Measurements from ENCODE around the gene RPE.

The RPE gene

GRCh38 chr2:210022824-210023223 lies 20.4 kb downstream of the RPE start:
- TF ChIP-seq, protein P1, sequence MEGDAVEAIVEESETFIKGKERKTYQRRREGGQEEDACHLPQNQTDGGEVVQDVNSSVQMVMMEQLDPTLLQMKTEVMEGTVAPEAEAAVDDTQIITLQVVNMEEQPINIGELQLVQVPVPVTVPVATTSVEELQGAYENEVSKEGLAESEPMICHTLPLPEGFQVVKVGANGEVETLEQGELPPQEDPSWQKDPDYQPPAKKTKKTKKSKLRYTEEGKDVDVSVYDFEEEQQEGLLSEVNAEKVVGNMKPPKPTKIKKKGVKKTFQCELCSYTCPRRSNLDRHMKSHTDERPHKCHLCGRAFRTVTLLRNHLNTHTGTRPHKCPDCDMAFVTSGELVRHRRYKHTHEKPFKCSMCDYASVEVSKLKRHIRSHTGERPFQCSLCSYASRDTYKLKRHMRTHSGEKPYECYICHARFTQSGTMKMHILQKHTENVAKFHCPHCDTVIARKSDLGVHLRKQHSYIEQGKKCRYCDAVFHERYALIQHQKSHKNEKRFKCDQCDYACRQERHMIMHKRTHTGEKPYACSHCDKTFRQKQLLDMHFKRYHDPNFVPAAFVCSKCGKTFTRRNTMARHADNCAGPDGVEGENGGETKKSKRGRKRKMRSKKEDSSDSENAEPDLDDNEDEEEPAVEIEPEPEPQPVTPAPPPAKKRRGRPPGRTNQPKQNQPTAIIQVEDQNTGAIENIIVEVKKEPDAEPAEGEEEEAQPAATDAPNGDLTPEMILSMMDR (IDR thresholded peaks at IDR 0.05; ENCODE audit: insufficient read depth, missing control alignments), result no peak
- FAIRE-seq, result no peak

GRCh38 chr2:210027608-210028007 lies 25.2 kb downstream of the RPE start:
- TF ChIP-seq, protein P1 (IDR thresholded peaks at IDR 0.05; ENCODE audit: insufficient read depth, missing control alignments), result no peak
- no peak for DNase-seq (ENCODE audit: insufficient read length, low spot score)
- FAIRE-seq, result no peak

More at GRCh38 chr2:210022824-210023223, 20.4 kb downstream of the RPE start:
- DNase-seq (ENCODE audit: insufficient read length, low spot score), result no peak

GRCh38 chr2:210028178-210028577 lies 25.7 kb downstream of the RPE start:
- TF ChIP-seq, protein P1 (IDR thresholded peaks at IDR 0.05; ENCODE audit: insufficient read depth, missing control alignments), result no peak
- FAIRE-seq (no peak), DNase-seq (ENCODE audit: insufficient read length, low spot score) (no peak)

GRCh38 chr2:210034087-210034683 lies 31.7 kb downstream of the RPE start:
- TF ChIP-seq, protein P1 (IDR thresholded peaks at IDR 0.05; ENCODE audit: insufficient read depth, missing control alignments), result no peak
- FAIRE-seq, result no peak
- no peak for DNase-seq (ENCODE audit: insufficient read length, low spot score)

DNA sequence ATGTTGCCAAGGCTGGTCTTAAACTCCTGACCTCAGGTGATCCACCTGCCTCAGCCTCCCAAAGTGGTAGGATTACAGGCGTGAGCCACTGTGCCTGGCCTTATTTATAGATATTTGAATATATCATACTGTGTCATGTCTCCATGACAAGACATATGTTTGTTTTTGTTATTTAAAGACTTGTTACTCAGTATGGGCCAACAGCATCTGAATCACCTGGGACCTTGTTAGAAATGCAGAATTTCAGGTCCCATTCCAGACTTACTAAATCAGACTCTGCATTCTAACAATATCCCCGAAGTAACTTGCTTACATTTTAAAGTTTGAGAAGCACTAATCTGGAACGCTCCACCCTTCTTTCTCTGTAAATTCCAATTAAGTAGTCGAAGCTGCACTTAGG lies 33.2 kb downstream of the RPE start:
- no peak for DNase-seq (ENCODE audit: insufficient read length, low spot score)
- FAIRE-seq, result no peak

GRCh38 chr2:210038078-210038477 lies 35.6 kb downstream of the RPE start:
- FAIRE-seq (no peak), DNase-seq (ENCODE audit: insufficient read length, low spot score) (no peak)
- TF ChIP-seq, protein P1 (IDR thresholded peaks at IDR 0.05; ENCODE audit: insufficient read depth, missing control alignments), result no peak

More for the DNA sequence above, 33.2 kb downstream of the RPE start:
- TF ChIP-seq, protein P1 (IDR thresholded peaks at IDR 0.05; ENCODE audit: insufficient read depth, missing control alignments), result no peak

DNA sequence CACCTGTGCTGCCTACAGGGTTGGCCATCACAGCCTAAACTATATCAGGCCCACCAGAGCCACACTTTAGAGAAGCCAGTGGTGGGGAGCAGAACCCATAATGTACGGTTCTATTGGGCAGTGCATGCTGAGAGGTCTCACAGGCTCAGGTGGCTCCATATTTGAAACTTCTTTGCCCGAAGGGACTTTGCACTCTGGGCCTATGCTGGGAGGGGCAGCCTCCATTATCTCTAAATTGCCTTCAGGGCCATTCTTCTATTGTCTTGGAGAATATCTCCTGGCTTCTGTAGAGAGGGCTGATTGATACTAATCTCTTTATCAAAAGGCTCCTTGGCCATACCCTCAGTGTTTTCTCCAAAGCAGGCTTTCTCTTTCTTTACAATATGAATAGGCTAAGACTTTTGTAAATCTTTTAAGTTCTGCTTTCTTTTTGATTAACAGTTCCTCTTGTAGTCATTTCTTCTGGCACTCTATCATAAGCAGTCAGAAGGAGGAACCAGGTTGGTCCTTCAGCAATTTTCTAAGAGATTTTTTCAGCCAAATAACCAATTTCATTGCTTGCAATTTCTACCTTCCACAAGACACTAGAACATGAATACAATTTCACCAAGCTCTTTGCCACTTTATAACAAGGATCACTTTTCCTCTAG lies 44.5 kb downstream of the RPE start:
- TF ChIP-seq, protein P1 (IDR thresholded peaks at IDR 0.05; ENCODE audit: insufficient read depth, missing control alignments), result no peak
- FAIRE-seq, result no peak
- no peak for DNase-seq (ENCODE audit: insufficient read length, low spot score)
